ENCODE data around the gene ARMC7.

GRCh38 chr17:75102385-75102821 is 7.4 kb upstream of the ARMC7 start:
- no peak for TF ChIP-seq CTCF (IDR thresholded peaks at IDR 0.05)
- TF ChIP-seq EZH2 (IDR thresholded peaks at IDR 0.05; ENCODE audit: borderline replicate concordance, insufficient read depth, low read depth, low read length, poor library complexity, severe bottlenecking): no peak

Measured in B cell (primary cell).